Measurements from ENCODE around the gene FAM43A. TPM values are rescaled to one million over a fixed set of nuclear protein-coding genes. Genes with fewer than 3 reads are reported as not detected.

Gene FAM43A, protein sequence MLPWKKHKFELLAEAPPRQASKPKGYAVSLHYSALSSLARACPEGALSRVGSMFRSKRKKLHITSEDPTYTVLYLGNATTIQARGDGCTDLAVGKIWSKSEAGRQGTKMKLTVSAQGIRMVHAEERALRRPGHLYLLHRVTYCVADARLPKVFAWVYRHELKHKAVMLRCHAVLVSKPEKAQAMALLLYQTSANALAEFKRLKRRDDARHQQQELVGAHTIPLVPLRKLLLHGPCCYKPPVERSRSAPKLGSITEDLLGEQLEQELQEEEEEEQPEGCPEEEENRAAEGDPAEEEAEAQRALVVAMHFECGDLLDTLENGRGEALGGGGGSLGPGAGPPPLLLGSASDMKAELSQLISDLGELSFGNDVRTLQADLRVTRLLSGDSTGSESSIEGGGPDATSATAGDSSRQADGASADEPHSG
- total RNA-seq, result 1.7 and 2.7 TPM in 2 replicates

DNA sequence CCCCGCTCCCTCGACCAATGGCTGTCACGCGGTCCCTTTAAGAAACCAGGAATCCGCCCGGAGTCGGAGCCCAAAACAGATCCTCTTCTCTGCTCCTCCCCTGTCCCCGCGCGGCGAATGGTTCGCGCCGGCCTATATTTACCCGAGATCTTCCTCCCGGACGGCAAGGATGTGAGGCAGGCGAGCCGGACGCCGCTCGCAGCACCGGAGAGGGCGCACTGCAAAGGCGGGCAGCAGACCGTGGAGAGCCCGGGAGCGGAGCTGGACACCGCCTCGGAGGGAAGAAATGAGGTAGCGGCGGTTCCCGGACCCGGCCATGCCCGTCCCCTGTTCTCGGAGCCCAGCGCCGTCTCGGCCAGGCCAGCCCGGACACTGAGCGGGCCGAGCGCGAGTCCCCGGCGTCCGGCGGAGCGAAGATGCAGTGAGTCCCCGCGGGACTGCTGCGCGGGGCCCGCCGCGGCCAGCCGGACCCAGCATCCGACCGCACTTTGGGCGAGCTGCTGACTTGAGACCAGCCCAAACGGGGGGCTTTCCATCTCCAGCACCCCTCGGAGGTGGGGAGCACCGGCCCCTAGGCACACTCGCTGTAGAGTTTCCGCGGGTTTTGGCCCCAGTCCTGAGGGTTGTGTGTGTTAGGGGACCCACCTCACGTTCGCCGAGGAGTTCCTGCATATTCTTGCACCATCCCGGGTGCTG, at the start of gene FAM43A:
TSS of gene FAM43A (plus strand) at position 166 of the 696 bp plus-strand sequence. CDS start 944 bp downstream, outside the sequence.
- Histone ChIP-seq H3K27me3 (ENCODE audit: control insufficient read depth, insufficient read depth, low read length) (peaks cover 9% of the 10 kb centered on the region), H3K36me3 (ENCODE audit: control insufficient read depth, insufficient read depth, low read length) (no peaks in the 10 kb centered on the region), H3K4me3 (ENCODE audit: low read depth, low read length) (peak within 1 kb of the TSS; percentile 53)
- DNase-seq (ENCODE audit: low read depth), result no peak
- peak; percentile 43 for TF ChIP-seq CTCF (IDR thresholded peaks at IDR 0.05; ENCODE audit: insufficient read depth, low read length, poor library complexity, severe bottlenecking)

DNA sequence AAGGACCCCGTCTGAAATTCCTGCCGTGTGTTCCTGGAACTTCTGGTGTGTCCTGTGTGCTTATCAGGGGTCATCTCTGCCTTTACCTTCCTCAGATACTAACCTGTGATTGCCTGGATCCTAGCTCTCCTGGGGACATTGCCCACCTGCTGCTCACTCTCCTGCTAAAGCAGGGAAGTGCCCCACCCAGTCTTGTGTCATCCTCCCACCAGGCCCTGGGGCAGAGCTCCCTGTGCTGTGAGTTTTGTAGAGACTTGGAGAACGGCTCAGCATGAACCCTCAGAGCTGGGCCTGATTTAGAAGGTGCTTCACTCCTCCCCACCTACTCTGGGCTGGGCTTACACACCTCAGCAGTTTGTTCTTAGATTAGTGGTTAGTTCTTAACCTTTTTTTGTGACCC, 48.6 kb upstream of the FAM43A start:
- Histone ChIP-seq H3K27me3 (ENCODE audit: control insufficient read depth, insufficient read depth, low read length) (no peaks in the 10 kb centered on the region), H3K4me3 (ENCODE audit: low read depth, low read length) (no peak overlapping the region), H3K36me3 (ENCODE audit: control insufficient read depth, insufficient read depth, low read length) (no peaks in the 10 kb centered on the region)
- DNase-seq (ENCODE audit: low read depth), result no peak
- no peak for TF ChIP-seq CTCF (IDR thresholded peaks at IDR 0.05; ENCODE audit: insufficient read depth, low read length, poor library complexity, severe bottlenecking)

DNA sequence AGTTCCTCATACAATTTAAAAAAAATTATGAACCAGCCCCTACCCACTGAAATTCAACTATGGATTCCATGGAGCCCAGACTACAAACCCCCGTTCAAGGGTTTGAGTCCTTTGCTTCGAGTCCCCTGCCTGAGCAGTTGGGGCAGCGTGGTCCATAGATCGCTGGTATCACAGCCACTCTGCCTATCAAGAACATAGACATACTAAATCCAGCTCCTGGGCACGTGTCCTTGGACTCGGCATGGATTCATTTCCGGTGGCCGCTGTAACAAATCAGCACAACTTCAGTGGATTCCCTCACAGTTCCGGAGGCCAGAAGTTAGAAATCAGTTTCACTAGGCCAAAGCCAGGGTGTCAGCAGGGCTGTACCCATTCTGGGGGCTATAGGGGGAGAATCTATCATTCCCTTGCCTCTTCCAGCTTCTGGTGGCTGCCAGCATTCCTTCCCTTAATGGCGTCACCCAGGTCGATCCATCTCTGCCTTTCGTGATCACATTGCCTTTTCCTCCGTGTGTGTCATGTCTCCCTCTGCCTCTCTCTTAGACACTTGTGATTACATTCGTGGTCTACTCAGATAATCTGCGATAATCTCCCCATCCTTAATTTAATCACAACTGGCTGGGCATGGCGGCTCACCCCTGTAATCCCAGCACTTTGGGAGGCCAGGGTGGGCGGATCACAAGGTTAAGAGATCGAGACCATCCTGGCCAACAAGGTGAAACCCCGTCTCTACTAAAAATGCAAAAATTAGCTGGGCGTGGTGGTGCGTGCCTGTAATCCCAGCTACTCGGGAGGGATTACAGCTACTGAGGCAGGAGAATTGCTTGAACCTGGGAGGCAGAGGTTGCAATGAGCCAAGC, 47.9 kb upstream of the FAM43A start:
- no peak overlapping the region for H3K4me3 ChIP-seq (ENCODE audit: low read depth, low read length)
- TF ChIP-seq CTCF (IDR thresholded peaks at IDR 0.05; ENCODE audit: insufficient read depth, low read length, poor library complexity, severe bottlenecking), result no peak
- H3K27me3 ChIP-seq (ENCODE audit: control insufficient read depth, insufficient read depth, low read length), result no peaks in the 10 kb centered on the region
- H3K36me3 ChIP-seq (ENCODE audit: control insufficient read depth, insufficient read depth, low read length), result no peaks in the 10 kb centered on the region
- DNase-seq (ENCODE audit: low read depth), result no peak

- H3K36me3 ChIP-seq (ENCODE audit: control insufficient read depth, insufficient read depth, low read length), result no peaks in the 10 kb centered on the region
- no peak for TF ChIP-seq CTCF (IDR thresholded peaks at IDR 0.05; ENCODE audit: insufficient read depth, low read length, poor library complexity, severe bottlenecking)
- no peak overlapping the region for H3K4me3 ChIP-seq (ENCODE audit: low read depth, low read length)
- no peaks in the 10 kb centered on the region for H3K27me3 ChIP-seq (ENCODE audit: control insufficient read depth, insufficient read depth, low read length)
- no peak for DNase-seq (ENCODE audit: low read depth)
Observed at GRCh38 chr3:194638991-194639605, 46.6 kb upstream of the FAM43A start.

DNA sequence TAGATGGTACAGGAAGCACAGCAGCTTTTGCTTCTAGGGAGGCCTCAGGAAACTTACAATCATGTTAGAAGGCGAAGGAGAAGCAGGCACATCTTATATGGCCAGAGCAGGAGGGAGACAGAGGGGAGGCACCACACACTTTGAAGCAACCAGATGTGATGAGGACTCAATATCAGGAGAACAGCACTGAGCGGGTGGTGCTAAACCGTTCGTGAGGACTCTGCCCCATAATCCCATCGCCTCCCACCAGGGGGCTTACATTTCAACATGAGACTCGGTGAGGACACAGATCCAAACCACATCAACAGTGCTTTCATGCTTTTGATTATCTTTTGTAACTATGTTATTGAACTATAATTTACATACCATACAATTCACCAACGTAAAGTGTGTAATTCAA, 44.9 kb upstream of the FAM43A start:
- peak; percentile 39 for TF ChIP-seq CTCF (IDR thresholded peaks at IDR 0.05; ENCODE audit: insufficient read depth, low read length, poor library complexity, severe bottlenecking)
- DNase-seq (ENCODE audit: low read depth), result no peak
- Histone ChIP-seq H3K27me3 (ENCODE audit: control insufficient read depth, insufficient read depth, low read length) (no peaks in the 10 kb centered on the region), H3K4me3 (ENCODE audit: low read depth, low read length) (no peak overlapping the region), H3K36me3 (ENCODE audit: control insufficient read depth, insufficient read depth, low read length) (no peaks in the 10 kb centered on the region)
